HG03565 (cell line): ENCODE data around the gene VPS8.
A peak's percentile ranks its signal among the peaks of the same experiment; 100 is the strongest.
"Not testable (repeated sequence)": the region's sequence is repeated elsewhere in the genome, so short reads cannot be mapped to it uniquely, and the experiment has no call there.

ENCODE experiments used
- ATAC-seq: cut with Tn5 transposase; IDR thresholded peaks from one replicate; pipeline ENCODE4 v1.9.1; 2021; ENCODE audit warnings: mild to moderate bottlenecking, moderate library complexity; ENCODE audit not compliant: unreplicated experiment

The VPS8 gene

GRCh38 chr3:184848934-184849333 lies 37.0 kb downstream of the VPS8 start:
- no peak for ATAC-seq

GRCh38 chr3:184850201-184850600 lies 38.2 kb downstream of the VPS8 start:
- ATAC-seq = no peak

- no peak for ATAC-seq
Observed at GRCh38 chr3:184857099-184857498, 45.1 kb downstream of the VPS8 start.

- ATAC-seq = no peak
Observed at GRCh38 chr3:184864000-184864399, 52.0 kb downstream of the VPS8 start.

GRCh38 chr3:184868477-184868876 lies 56.5 kb downstream of the VPS8 start:
- no peak for ATAC-seq

GRCh38 chr3:184872200-184872599 lies 60.2 kb downstream of the VPS8 start:
- ATAC-seq = no peak

GRCh38 chr3:184873141-184873540 lies 61.2 kb downstream of the VPS8 start:
- ATAC-seq = no peak

GRCh38 chr3:184874709-184875644 lies 63.0 kb downstream of the VPS8 start:
- no peak for ATAC-seq

- ATAC-seq = no peak
Observed at GRCh38 chr3:184880276-184881019, 68.5 kb downstream of the VPS8 start.

GRCh38 chr3:184884359-184885017 lies 72.5 kb downstream of the VPS8 start:
- ATAC-seq = peak; percentile 85

GRCh38 chr3:184885112-184885511 lies 73.1 kb downstream of the VPS8 start:
- ATAC-seq = no peak

GRCh38 chr3:184887574-184887973 lies 75.6 kb downstream of the VPS8 start:
- no peak for ATAC-seq

- no peak for ATAC-seq
Observed at GRCh38 chr3:184889312-184889904, 77.4 kb downstream of the VPS8 start.

GRCh38 chr3:184894051-184894450 lies 82.1 kb downstream of the VPS8 start:
- no peak for ATAC-seq

GRCh38 chr3:184895350-184895749 lies 83.4 kb downstream of the VPS8 start:
- ATAC-seq = no peak

GRCh38 chr3:184896336-184896735 lies 84.4 kb downstream of the VPS8 start:
- ATAC-seq = no peak

- no peak for ATAC-seq
Observed at GRCh38 chr3:184899953-184900595, 88.1 kb downstream of the VPS8 start.

- ATAC-seq = not testable (repeated sequence)
Observed at GRCh38 chr3:184907031-184907430, 95.1 kb downstream of the VPS8 start.

GRCh38 chr3:184907681-184908649 lies 96.0 kb downstream of the VPS8 start:
- no peak for ATAC-seq
